SK-N-SH (cell line): Measurements from ENCODE around the gene KLHL22. TPM values are rescaled to one million over a fixed set of nuclear protein-coding genes. Genes with fewer than 3 reads are reported as not detected.

Experiments used
- CTCF ChIA-PET: fragments of 300-600, 350-600 bp; formaldehyde crosslinking; extraction: SDS; loops from one replicate; lab custom pipeline; 2021; lab: Yijun Ruan, JAX
- POLR2A ChIA-PET: fragments of 350-600 bp; sonication (Branson Sonifier 250); formaldehyde crosslinking; extraction: SDS; loops from one replicate; lab custom pipeline; 2020; ENCODE audit warnings: antibody characterized with exemption, inconsistent platforms; lab: Yijun Ruan, JAX
- DNase-seq: peaks from one replicate; pipeline ENCODE4 v3.0.0; 2012
- H2AFZ ChIP-seq: fragments of 200-600 bp; sonication (generic); 2 replicates; pipeline ENCODE4 v1.8.1; 2016; ENCODE audit warnings: antibody characterized with exemption, mild to moderate bottlenecking, low read depth
- H3F3A ChIP-seq: fragments of 200-600 bp; sonication (generic); replicated peaks from 2 replicates; pipeline ENCODE3; 2016; ENCODE audit warnings: antibody characterized with exemption, mild to moderate bottlenecking; ENCODE audit not compliant: insufficient read depth
- H3K27ac ChIP-seq, 2 experiments: fragments of 200-500 bp in 1 of 2; fragments of 200-600 bp in 1 of 2; sonication (Bioruptor generic) in 1 of 2; sonication (generic), shearing (Covaris generic) in 1 of 2; 2 replicates each; pipeline versions ENCODE4 v1.5.1 to v1.6.1; 2014 to 2016; ENCODE audit warnings: low read depth in 2 of 2, inconsistent platforms in 1 of 2, low read length in 1 of 2, mild to moderate bottlenecking in 1 of 2, mixed read lengths in 1 of 2
- H3K27me3 ChIP-seq: fragments of 200-600 bp; sonication (generic), shearing (Covaris generic); 2 replicates; pipeline ENCODE4 v1.6.1; 2016; ENCODE audit warnings: mixed run types; ENCODE audit not compliant: insufficient read depth
- H3K36me3 ChIP-seq, 2 experiments: fragments of 200-500 bp in 1 of 2; fragments of 200-600 bp in 1 of 2; sonication (Bioruptor generic) in 1 of 2; sonication (generic) in 1 of 2; replicated peaks in 1 of 2; 2 replicates each; pipeline versions ENCODE3 to v1.5.1; 2014 to 2016; ENCODE audit warnings: low read length in 1 of 2, mild to moderate bottlenecking in 1 of 2; ENCODE audit not compliant: insufficient read depth in 2 of 2, control insufficient read depth in 1 of 2
- H3K4me1 ChIP-seq, 2 experiments: fragments of 200-500 bp in 1 of 2; fragments of 200-600 bp in 1 of 2; sonication (Bioruptor generic) in 1 of 2; sonication (generic), shearing (Covaris generic) in 1 of 2; 2 replicates each; pipeline versions ENCODE4 v1.5.1 to v1.6.1; 2014 to 2016; ENCODE audit warnings: low read depth in 1 of 2, low read length in 1 of 2, mixed run types in 1 of 2; ENCODE audit not compliant: insufficient read depth in 2 of 2, control insufficient read depth in 1 of 2
- H3K4me2 ChIP-seq: fragments of 200-600 bp; sonication (generic), shearing (Covaris generic); 2 replicates; pipeline ENCODE4 v1.6.1; 2017; ENCODE audit warnings: mixed run types
- H3K4me3 ChIP-seq, 2 experiments: fragments of 200-500 bp in 1 of 2; fragments of 200-600 bp in 1 of 2; sonication (Bioruptor generic) in 1 of 2; sonication (generic), shearing (Covaris generic) in 1 of 2; 2 replicates each; pipeline versions ENCODE4 v1.5.1 to v1.8.1; 2014 to 2016; ENCODE audit warnings: low read depth in 2 of 2, inconsistent platforms in 1 of 2, low read length in 1 of 2, mild to moderate bottlenecking in 1 of 2, mixed read lengths in 1 of 2, moderate library complexity in 1 of 2
- H3K79me2 ChIP-seq: fragments of 200-600 bp; sonication (generic); 2 replicates; pipeline ENCODE4 v1.8.1; 2017; ENCODE audit warnings: mild to moderate bottlenecking; ENCODE audit not compliant: insufficient read depth
- H3K9ac ChIP-seq: fragments of 200-600 bp; sonication (generic); 2 replicates; pipeline ENCODE4 v1.6.1; 2017; ENCODE audit warnings: mixed run types
- H3K9me2 ChIP-seq: fragments of 200-600 bp; sonication (generic); 2 replicates; pipeline ENCODE4 v1.6.1; 2017; ENCODE audit warnings: mixed run types
- H3K9me3 ChIP-seq: fragments of 200-600 bp; sonication (generic); 2 replicates; pipeline ENCODE4 v1.6.1; 2017; ENCODE audit warnings: mixed run types, mild to moderate bottlenecking, moderate library complexity
- H4K20me1 ChIP-seq: fragments of 200-600 bp; sonication (generic); 2 replicates; pipeline ENCODE4 v1.6.1; 2017; ENCODE audit warnings: mild to moderate bottlenecking, mixed run types; ENCODE audit not compliant: insufficient read depth
- CHD2 ChIP-seq: fragments of 150-350 bp; IDR thresholded peaks from 2 replicates; pipeline ENCODE4 v1.6.1; 2018; ENCODE audit warnings: low read length; ENCODE audit not compliant: partially characterized antibody
- MXI1 ChIP-seq: IDR thresholded peaks from 2 replicates; pipeline ENCODE4 v1.6.1; 2012; ENCODE audit warnings: mild to moderate bottlenecking, low read depth, low read length, improper control_type of control experiment
- NFIC ChIP-seq: IDR thresholded peaks from 2 replicates; pipeline ENCODE4 v1.4.0; 2012; ENCODE audit warnings: borderline replicate concordance
- RFX5 ChIP-seq: IDR thresholded peaks from 2 replicates; pipeline ENCODE4 v1.6.1; 2012; ENCODE audit warnings: mild to moderate bottlenecking, improper control_type of control experiment, low read length
- RXRA ChIP-seq: IDR thresholded peaks from 2 replicates; pipeline ENCODE4 v1.4.0; 2012; ENCODE audit warnings: low read depth, mild to moderate bottlenecking, borderline replicate concordance
- SMC3 ChIP-seq: IDR thresholded peaks from 2 replicates; pipeline ENCODE4 v1.6.1; 2012; ENCODE audit warnings: low read depth, low read length, improper control_type of control experiment
- TAF1 ChIP-seq: IDR thresholded peaks from 2 replicates; pipeline ENCODE4 v1.6.1; 2012; ENCODE audit warnings: low read depth, mild to moderate bottlenecking, low read length, moderate library complexity, borderline replicate concordance
- TEAD4 ChIP-seq: IDR thresholded peaks from 2 replicates; pipeline ENCODE4 v1.4.0; 2012; ENCODE audit warnings: mild to moderate bottlenecking, borderline replicate concordance; ENCODE audit not compliant: insufficient read depth
- USF2 ChIP-seq: fragments of 150-350 bp; IDR thresholded peaks from 2 replicates; pipeline ENCODE4 v1.6.1; 2017; ENCODE audit warnings: antibody characterized with exemption, low read length, low read depth, borderline replicate concordance
- ZBTB33 ChIP-seq: IDR thresholded peaks from 2 replicates; pipeline ENCODE4 v1.4.0; 2012; ENCODE audit warnings: low read depth, borderline replicate concordance
- WGBS: methylation state at CpG from one replicate; pipeline ENCODE4 v1.1.6; 2017; ENCODE audit warnings: low lambda C conversion rate; 5-methylcytosine and 5-hydroxymethylcytosine counted together
- polyA plus RNA-seq, 3 experiments: library from polyadenylated mRNA; depleted of rRNA; stranded (reverse); fragments of >200 nt; gene quantifications; 2 replicates each; pipeline ENCODE4 v1.2.3, GENCODE V29; 2012
- TF ChIP-seq, protein P1 (sequence below): IDR thresholded peaks from 2 replicates; pipeline ENCODE4 v1.6.1; 2012; ENCODE audit warnings: mild to moderate bottlenecking, low read depth, low read length, moderate library complexity
- TF ChIP-seq, protein P2 (sequence below): IDR thresholded peaks from 2 replicates; pipeline ENCODE4 v1.4.0; 2012; ENCODE audit warnings: low read depth, borderline replicate concordance
- TF ChIP-seq, protein P3 (sequence below): fragments of 200-600 bp; sonication (generic); IDR thresholded peaks from 2 replicates; pipeline ENCODE4 v1.6.1; 2017; ENCODE audit warnings: antibody characterized with exemption, mild to moderate bottlenecking, moderate library complexity
- TF ChIP-seq, protein P4 (sequence below): IDR thresholded peaks from 2 replicates; pipeline ENCODE4; 2012

Gene KLHL22
- polyA plus RNA-seq, 1 of the 3 experiments (the other 2 are of a cell fraction) = 26.5 TPM

- TF ChIP-seq USF2 (no peak), MXI1 (no peak), RXRA (no peak), NFIC (no peak)
- TF ChIP-seq, protein P1, sequence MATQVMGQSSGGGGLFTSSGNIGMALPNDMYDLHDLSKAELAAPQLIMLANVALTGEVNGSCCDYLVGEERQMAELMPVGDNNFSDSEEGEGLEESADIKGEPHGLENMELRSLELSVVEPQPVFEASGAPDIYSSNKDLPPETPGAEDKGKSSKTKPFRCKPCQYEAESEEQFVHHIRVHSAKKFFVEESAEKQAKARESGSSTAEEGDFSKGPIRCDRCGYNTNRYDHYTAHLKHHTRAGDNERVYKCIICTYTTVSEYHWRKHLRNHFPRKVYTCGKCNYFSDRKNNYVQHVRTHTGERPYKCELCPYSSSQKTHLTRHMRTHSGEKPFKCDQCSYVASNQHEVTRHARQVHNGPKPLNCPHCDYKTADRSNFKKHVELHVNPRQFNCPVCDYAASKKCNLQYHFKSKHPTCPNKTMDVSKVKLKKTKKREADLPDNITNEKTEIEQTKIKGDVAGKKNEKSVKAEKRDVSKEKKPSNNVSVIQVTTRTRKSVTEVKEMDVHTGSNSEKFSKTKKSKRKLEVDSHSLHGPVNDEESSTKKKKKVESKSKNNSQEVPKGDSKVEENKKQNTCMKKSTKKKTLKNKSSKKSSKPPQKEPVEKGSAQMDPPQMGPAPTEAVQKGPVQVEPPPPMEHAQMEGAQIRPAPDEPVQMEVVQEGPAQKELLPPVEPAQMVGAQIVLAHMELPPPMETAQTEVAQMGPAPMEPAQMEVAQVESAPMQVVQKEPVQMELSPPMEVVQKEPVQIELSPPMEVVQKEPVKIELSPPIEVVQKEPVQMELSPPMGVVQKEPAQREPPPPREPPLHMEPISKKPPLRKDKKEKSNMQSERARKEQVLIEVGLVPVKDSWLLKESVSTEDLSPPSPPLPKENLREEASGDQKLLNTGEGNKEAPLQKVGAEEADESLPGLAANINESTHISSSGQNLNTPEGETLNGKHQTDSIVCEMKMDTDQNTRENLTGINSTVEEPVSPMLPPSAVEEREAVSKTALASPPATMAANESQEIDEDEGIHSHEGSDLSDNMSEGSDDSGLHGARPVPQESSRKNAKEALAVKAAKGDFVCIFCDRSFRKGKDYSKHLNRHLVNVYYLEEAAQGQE = no peak
- TF ChIP-seq, protein P2, sequence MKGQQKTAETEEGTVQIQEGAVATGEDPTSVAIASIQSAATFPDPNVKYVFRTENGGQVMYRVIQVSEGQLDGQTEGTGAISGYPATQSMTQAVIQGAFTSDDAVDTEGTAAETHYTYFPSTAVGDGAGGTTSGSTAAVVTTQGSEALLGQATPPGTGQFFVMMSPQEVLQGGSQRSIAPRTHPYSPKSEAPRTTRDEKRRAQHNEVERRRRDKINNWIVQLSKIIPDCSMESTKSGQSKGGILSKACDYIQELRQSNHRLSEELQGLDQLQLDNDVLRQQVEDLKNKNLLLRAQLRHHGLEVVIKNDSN = no peak
- TF ChIP-seq, all 33 proteins: peak for 0
These were observed 99.0 kb downstream of the KLHL22 start (continued) for GRCh38 chr22:20396639-20397038.

GRCh38 chr22:20395907-20396287 lies 99.7 kb downstream of the KLHL22 start:
- peak overlapping the region; percentile 82 for H3K4me2 ChIP-seq
- POLR2A ChIA-PET = no interaction called here
- WGBS = 68% methylated on average over 2 of the region's 2 CpGs

More at GRCh38 chr22:20395907-20396287, 99.7 kb downstream of the KLHL22 start:
- Histone ChIP-seq H3F3A (no peaks in the 10 kb centered on the region), H3K27me3 (no peaks in the 10 kb centered on the region), H3K36me3 (peaks cover 0 to 5% of the 10 kb centered on the region in 2 experiments), H3K4me1 (peaks cover 7 to 18% of the 10 kb centered on the region in 2 experiments; a peak in 3 of 4 replicates), H3K4me3 (no peak overlapping the region), H3K9ac (no peak overlapping the region), H3K9me2 (no peaks in the 10 kb centered on the region), H3K79me2 (peaks cover 44% of the 10 kb centered on the region), H3K27ac (no peak overlapping the region), H4K20me1 (no peaks in the 10 kb centered on the region; the same call in 1 of the 2 replicates), H2AFZ (no peak overlapping the region), H3K9me3 (no peaks in the 10 kb centered on the region)
- CTCF ChIA-PET = interaction anchor here (1.1 to 1.6 kb wide), 2 partner anchors 12 to 61 kb away, joined by 4 to 5 read pairs; no protein-coding TSS in a partner anchor
- no peak for DNase-seq
- TF ChIP-seq NFIC = no peak
- TF ChIP-seq SMC3 = no peak
- TF ChIP-seq, protein P3, sequence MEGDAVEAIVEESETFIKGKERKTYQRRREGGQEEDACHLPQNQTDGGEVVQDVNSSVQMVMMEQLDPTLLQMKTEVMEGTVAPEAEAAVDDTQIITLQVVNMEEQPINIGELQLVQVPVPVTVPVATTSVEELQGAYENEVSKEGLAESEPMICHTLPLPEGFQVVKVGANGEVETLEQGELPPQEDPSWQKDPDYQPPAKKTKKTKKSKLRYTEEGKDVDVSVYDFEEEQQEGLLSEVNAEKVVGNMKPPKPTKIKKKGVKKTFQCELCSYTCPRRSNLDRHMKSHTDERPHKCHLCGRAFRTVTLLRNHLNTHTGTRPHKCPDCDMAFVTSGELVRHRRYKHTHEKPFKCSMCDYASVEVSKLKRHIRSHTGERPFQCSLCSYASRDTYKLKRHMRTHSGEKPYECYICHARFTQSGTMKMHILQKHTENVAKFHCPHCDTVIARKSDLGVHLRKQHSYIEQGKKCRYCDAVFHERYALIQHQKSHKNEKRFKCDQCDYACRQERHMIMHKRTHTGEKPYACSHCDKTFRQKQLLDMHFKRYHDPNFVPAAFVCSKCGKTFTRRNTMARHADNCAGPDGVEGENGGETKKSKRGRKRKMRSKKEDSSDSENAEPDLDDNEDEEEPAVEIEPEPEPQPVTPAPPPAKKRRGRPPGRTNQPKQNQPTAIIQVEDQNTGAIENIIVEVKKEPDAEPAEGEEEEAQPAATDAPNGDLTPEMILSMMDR = no peak
- TF ChIP-seq TAF1 = no peak
- TF ChIP-seq CHD2 = no peak
- TF ChIP-seq, protein P1 = no peak
- TF ChIP-seq ZBTB33 = no peak
- no peak for TF ChIP-seq TEAD4
- no peak for TF ChIP-seq RXRA
- TF ChIP-seq RFX5 = no peak
- TF ChIP-seq, protein P4, sequence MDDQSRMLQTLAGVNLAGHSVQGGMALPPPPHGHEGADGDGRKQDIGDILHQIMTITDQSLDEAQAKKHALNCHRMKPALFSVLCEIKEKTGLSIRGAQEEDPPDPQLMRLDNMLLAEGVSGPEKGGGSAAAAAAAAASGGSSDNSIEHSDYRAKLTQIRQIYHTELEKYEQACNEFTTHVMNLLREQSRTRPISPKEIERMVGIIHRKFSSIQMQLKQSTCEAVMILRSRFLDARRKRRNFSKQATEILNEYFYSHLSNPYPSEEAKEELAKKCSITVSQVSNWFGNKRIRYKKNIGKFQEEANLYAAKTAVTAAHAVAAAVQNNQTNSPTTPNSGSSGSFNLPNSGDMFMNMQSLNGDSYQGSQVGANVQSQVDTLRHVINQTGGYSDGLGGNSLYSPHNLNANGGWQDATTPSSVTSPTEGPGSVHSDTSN = no peak
